GM18867 (cell line): ENCODE results near the gene LANCL2.

Source experiments
- ATAC-seq: cut with Tn5 transposase; IDR thresholded peaks from one replicate; pipeline ENCODE4 v1.9.1; 2021; ENCODE audit warnings: mild to moderate bottlenecking, moderate library complexity; ENCODE audit not compliant: unreplicated experiment

Gene LANCL2

DNA sequence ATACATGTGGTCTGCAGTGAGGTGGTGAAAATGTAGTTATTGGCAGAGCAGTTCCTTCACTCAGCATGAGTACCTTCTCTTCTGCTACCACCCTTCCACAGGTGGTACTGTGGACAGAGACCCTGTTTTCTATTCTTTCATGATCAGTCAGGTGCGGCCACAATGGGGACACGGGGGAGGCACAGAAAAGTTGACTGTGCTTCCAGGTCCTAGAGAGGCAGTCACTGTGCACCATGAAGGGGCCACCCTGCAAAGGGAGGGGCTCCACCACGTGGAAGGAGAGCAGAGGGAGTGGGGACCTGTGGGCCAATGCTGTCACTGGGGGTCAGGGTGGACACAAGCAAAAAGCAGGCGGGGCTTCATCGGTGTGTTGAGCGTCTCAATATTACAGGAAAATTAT, 3.6 kb upstream of the LANCL2 start:
- no peak for ATAC-seq

GRCh38 chr7:55362927-55363326, 2.2 kb upstream of the LANCL2 start:
- no peak for ATAC-seq

- ATAC-seq = no peak
Measured at GRCh38 chr7:55363386-55364170, 1.6 kb upstream of the LANCL2 start.

DNA sequence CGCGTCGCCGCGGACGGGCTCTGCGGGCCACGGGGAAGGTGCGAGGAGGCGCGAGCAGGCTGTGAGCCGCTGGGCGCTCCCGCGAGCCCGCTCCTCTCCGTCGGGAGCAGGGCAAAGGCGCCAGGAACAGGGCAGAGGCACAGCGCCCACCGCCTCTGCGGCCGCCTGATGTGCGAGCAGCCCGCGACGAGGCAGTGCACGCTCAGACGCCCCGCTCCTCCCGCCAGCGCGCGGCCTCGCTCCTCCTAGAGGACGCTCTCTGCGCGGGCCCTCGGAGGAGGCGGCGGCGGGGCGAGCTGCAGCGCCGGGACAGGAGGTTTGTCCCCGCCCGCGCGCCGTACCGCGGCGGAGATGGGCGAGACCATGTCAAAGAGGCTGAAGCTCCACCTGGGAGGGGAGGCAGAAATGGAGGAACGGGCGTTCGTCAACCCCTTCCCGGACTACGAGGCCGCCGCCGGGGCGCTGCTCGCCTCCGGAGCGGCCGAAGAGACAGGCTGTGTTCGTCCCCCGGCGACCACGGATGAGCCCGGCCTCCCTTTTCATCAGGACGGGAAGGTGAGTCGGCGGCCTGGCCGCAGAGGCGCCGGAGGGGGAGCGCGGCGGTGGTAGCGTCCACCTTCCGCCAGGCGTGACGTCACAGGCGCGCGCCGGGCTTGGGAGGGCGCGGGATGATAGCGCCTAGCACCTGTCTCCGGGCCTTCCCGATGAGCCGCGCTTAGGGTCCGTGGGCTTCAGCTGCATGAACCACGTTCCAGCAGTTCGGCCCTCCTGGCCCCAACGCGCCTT, 731 bp downstream of the LANCL2 start:
- ATAC-seq = peak; percentile 85

- peak; percentile 20 for ATAC-seq
Measured at GRCh38 chr7:55366461-55367070, 1.4 kb downstream of the LANCL2 start.

GRCh38 chr7:55367283-55367840, 2.2 kb downstream of the LANCL2 start:
- ATAC-seq = no peak

DNA sequence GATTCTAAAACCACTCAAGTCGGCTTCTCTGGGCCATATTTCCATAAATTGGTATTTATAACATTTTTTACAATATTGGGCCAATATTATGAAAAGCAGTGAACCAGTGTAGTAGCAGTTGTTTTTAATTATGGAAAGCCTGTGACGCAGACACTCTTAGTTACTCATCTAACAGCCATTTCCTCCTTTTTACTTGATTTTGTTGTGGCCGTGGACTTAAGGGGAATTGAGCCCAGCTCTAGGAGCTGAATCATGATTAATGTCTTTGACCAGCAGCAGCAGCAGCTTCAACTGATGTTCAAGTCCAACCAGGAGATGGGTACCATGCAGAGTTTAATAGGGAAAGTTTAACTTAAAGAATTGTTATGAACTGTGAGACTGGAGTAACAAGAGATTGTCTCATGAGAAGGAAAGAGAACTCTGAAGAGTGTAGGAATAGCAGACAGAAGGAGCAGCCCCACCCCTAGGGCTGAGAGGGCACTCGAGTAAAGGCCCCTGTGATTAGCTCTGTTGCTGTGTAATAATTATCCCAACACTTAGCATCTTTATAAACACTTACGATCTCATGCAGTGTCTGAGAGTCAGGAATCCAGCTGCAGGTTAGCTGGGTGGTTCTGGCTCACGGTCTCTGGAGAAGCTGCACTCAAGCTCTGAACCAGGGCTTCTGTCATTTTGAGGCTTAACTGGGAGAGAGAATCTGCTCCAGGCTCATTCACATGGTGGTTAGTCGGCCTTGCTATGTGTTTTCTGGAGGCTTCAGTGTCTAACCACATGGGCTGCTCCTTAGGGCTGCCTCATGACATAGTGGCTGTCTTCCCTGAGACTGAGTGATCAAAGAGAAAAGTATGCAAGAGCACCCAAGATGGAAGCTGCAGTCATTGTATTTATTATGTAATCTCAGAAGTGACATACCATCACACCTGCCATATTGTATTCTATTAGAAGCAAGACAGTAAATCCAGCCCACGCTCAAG, 4.6 kb downstream of the LANCL2 start:
- ATAC-seq = no peak

DNA sequence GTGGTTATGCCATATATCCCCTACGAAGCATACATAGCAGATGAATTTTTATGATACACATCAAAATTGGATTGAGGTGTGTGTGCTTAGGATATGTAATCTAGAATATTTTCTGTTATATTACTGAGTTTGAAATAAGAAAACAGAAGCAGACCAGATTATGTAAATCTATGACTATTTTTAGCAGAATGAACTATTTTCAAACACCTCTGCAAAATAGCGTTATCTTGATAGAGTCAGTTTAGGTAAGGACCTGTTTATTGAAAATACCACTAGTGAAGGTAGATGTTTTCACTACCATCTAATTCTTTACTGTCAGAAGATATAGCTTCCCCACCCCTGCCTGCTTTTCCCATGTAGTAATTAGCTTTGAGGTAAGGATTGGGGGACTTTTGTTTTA, 9.1 kb downstream of the LANCL2 start:
- ATAC-seq = peak; percentile 62

DNA sequence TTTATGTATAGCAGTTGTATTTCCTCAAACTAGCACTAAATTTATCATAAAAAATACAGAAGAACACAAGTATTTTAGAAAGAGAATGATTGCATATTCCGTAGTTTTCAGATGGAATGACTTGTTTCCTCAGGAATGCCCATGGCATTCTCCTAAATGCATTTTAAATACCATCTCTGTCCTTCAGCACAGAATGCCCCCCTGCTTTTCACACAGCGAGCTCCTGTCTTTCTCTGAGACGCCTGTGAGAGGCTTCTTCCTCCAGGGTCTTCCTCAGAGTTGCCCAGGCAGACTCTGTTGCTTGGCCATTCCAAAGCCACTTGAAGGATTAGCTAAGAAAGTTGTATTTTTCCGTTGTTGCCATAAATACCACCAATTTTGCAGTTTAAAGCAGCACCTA, 10.1 kb downstream of the LANCL2 start:
- no peak for ATAC-seq

DNA sequence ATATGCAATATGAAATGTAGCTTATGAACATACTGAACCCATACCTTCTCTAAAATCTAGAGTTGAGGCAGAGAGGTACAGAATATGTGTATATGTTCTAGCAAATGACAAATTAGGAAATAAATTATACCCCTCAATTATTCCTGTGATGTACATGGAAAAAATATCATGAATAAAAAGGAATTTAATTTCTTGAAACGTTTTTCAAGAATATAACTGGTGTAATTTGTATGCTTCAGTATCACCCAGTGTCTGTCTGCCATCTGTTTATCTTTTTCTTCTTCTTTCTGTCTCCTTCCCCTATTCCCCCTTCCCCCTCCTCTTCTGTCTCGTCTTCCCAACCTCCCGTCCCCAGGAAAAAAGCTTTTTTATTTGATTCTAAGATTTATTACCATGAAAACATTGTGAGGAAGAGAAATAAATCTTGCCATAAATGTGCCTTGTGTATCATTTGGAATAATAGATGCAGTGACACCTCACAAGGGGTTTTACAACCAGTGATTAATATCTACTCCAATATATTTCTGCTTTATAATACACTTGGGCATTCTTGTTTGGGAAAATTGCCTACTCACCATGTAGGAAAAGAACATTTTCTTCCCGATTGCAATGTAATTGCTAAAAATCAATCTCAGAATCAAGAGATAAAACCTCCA, 12.2 kb downstream of the LANCL2 start:
- no peak for ATAC-seq

DNA sequence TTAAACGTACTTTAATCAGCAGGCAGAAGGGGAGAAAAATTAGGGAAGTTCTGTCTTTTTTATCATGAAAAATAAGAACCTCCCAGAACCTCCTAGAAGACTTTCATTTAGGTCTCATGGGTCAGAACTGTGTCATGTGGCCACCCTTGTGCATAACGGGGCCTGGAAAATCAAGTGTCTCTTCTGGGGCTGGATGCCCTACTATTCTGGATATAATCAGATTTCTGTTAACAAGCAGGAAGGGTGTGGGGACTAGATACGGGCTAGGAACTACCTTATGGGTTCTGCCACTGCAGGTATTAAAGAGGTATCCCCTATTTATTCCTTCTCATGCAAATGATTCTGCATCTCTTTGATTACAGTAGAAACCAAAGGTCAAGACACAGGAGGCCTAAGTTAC, 14.1 kb downstream of the LANCL2 start:
- no peak for ATAC-seq

- no peak for ATAC-seq
Measured at GRCh38 chr7:55381189-55381588, 16.1 kb downstream of the LANCL2 start.

GRCh38 chr7:55381696-55382095, 16.6 kb downstream of the LANCL2 start:
- ATAC-seq = no peak

DNA sequence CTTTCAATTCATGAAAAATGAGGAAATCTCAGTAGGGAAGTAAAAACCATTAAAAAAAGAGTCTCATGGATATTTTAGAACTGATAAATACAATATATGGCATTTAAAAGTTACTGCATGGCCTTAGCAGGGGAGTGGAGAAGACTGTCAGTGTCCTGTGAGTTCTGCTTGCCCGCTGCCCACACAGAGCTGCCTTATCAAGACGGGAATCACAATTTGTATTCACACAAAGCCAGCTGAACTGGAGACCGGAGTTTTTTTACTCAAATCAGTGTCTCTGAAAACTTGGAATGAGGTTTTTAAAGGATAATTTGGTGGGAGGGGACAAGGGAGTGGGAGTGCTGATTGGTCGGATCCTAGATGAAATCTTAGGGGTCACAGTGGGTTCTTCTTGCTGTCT, 17.1 kb downstream of the LANCL2 start:
- ATAC-seq = no peak

- ATAC-seq = no peak
Measured at GRCh38 chr7:55386541-55386940, 21.4 kb downstream of the LANCL2 start.

- no peak for ATAC-seq
Measured at GRCh38 chr7:55387062-55387965, 22.2 kb downstream of the LANCL2 start.

GRCh38 chr7:55396233-55396785, 31.2 kb downstream of the LANCL2 start:
- ATAC-seq = no peak

DNA sequence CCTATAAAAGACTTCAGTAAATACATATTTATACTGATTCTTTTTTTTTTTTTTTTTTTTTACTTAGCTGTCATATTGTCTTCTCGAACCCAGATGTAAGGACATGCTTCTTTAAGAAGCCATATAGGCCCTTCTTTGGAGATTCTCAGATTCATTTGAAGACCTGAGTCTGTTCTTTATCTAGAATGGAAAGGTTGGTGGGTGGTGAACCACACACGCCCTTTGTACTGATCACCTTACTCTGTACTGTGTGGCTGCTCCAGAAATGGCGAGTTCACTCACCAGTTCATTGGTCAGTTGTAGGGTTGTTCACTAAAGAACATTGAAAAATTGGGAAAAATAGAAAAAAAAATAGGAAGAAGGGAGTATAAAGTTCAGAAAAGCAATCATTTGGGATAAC, 32.5 kb downstream of the LANCL2 start:
- ATAC-seq = no peak

- ATAC-seq = no peak
Measured at GRCh38 chr7:55400191-55400590, 35.1 kb downstream of the LANCL2 start.
